Measurements from ENCODE around the gene SCMH1.

DNA sequence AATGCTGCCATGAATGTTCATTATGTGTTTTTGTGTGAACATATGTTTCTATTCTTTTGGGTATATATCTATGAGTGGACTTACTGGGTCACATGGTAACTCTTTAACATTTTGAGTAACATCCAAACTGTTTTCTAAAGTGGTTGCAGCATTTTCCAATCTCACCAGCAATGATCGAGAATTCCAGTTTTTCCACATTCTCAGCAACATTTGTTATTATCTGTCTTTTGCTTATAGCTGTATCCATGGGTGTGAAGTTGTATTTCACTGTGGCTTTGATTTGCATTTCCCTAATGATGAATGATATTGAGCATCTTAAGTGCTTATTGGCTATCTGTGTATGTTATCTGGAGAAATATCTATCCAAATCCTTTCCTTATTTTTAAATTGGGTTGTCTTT is 131.4 kb downstream of the SCMH1 start:
- TF ChIP-seq, protein P1, sequence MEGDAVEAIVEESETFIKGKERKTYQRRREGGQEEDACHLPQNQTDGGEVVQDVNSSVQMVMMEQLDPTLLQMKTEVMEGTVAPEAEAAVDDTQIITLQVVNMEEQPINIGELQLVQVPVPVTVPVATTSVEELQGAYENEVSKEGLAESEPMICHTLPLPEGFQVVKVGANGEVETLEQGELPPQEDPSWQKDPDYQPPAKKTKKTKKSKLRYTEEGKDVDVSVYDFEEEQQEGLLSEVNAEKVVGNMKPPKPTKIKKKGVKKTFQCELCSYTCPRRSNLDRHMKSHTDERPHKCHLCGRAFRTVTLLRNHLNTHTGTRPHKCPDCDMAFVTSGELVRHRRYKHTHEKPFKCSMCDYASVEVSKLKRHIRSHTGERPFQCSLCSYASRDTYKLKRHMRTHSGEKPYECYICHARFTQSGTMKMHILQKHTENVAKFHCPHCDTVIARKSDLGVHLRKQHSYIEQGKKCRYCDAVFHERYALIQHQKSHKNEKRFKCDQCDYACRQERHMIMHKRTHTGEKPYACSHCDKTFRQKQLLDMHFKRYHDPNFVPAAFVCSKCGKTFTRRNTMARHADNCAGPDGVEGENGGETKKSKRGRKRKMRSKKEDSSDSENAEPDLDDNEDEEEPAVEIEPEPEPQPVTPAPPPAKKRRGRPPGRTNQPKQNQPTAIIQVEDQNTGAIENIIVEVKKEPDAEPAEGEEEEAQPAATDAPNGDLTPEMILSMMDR (IDR thresholded peaks at IDR 0.05; ENCODE audit: low read depth, low read length, poor library complexity, severe bottlenecking): no peak
- no peak for TF ChIP-seq EZH2phosphoT487 (IDR thresholded peaks at IDR 0.05; ENCODE audit: borderline replicate concordance, low read length)
